NCI-H345 (cell line): Measurements from ENCODE around the gene COL11A1.
"Not testable (repeated sequence)": the region's sequence is repeated elsewhere in the genome, so short reads cannot be mapped to it uniquely, and the experiment has no call there.

Experiments
- DNase-seq: peaks from one replicate; lab custom pipeline; 2025; lab: John Stamatoyannopoulos, UW

Gene COL11A1

GRCh38 chr1:102836991-102837390 is 271.3 kb downstream of the COL11A1 start:
- DNase-seq = no peak

- DNase-seq = no peak
These were observed 273.5 kb downstream of the COL11A1 start for GRCh38 chr1:102834688-102835320.

DNA sequence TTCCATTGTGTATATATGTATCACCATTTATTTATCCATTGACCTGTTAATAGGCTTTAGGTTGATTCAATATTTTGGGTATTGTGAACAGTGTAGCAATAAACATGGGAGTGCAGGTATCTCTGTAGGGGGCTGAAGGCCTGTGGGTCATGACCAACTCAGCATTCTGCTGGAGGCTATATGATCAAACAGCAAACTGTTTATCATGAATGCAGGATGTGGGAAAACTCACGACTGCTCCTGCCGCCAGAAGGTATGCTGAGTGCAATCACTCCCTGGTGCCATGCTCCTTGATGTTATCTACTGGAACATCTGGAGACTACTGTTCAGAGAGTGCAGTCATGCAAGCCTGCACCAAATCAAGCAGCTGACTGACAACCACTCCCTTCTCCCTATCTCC is 275.2 kb downstream of the COL11A1 start:
- DNase-seq = no peak

GRCh38 chr1:102826706-102827105 is 281.6 kb downstream of the COL11A1 start:
- DNase-seq = not testable (repeated sequence)
